Activated CD4-positive, alpha-beta T cell treated with anti-CD3 and anti-CD28 coated beads, Interleukin-2, amount 50 U/mL, for 1 hour (primary cell): ENCODE measurements around the gene ITGAL.
A peak's percentile ranks its signal among the peaks of the same experiment; 100 is the strongest.
"Not testable (repeated sequence)": the region's sequence is repeated elsewhere in the genome, so short reads cannot be mapped to it uniquely, and the experiment has no call there.

ENCODE experiments used
- DNase-seq: peaks from one replicate; pipeline ENCODE4 v3.0.0-alpha.2; 2020

ITGAL gene

GRCh38 chr16:30472328-30472942, at the start of gene ITGAL:
TSS of gene ITGAL (plus strand) at chr16:30472742. CDS start at chr16:30472838, 96 bp downstream.
- peak; percentile 75 for DNase-seq

- DNase-seq: no peak
Observed at GRCh38 chr16:30428055-30428454, 44.5 kb upstream of the ITGAL start.

- no peak for DNase-seq
Observed at GRCh38 chr16:30429418-30429677, 43.2 kb upstream of the ITGAL start.

GRCh38 chr16:30429678-30430427, 42.7 kb upstream of the ITGAL start, which contains the start of gene DCTPP1:
TSS of gene DCTPP1 (minus strand) at chr16:30430030. CDS start at chr16:30429980, 50 bp downstream.
- peak; percentile 94 for DNase-seq

GRCh38 chr16:30430428-30430970, 42.0 kb upstream of the ITGAL start:
- no peak for DNase-seq

- DNase-seq: no peak
Observed at GRCh38 chr16:30434852-30435251, 37.7 kb upstream of the ITGAL start.

GRCh38 chr16:30437511-30438046, 35.0 kb upstream of the ITGAL start:
- no peak for DNase-seq

GRCh38 chr16:30438835-30439234, 33.7 kb upstream of the ITGAL start:
- DNase-seq: no peak

- DNase-seq: no peak
Observed at GRCh38 chr16:30439720-30440348, 32.7 kb upstream of the ITGAL start.

GRCh38 chr16:30443631-30444030, 28.9 kb upstream of the ITGAL start:
- no peak for DNase-seq

- DNase-seq: no peak
Observed at GRCh38 chr16:30444231-30445148, 28.1 kb upstream of the ITGAL start.

- DNase-seq: no peak
Observed at GRCh38 chr16:30445149-30445407, 27.5 kb upstream of the ITGAL start.

- peak; percentile 95 for DNase-seq
Observed at GRCh38 chr16:30445408-30446202, 26.9 kb upstream of the ITGAL start, which contains the start of gene SEPHS2. TSS of gene SEPHS2 (minus strand) at chr16:30445874. CDS start at chr16:30445727, 147 bp downstream.

- no peak for DNase-seq
Observed at GRCh38 chr16:30446203-30446595, 26.3 kb upstream of the ITGAL start.

GRCh38 chr16:30447512-30448226, 24.9 kb upstream of the ITGAL start:
- no peak for DNase-seq

- no peak for DNase-seq
Observed at GRCh38 chr16:30449116-30449435, 23.5 kb upstream of the ITGAL start.

GRCh38 chr16:30452709-30453580, 19.6 kb upstream of the ITGAL start:
- not testable (repeated sequence) for DNase-seq

- no peak for DNase-seq
Observed at GRCh38 chr16:30456302-30456701, 16.2 kb upstream of the ITGAL start.

- DNase-seq: no peak
Observed at GRCh38 chr16:30457256-30457655, 15.3 kb upstream of the ITGAL start.
